ENCODE results near the gene TRMT11. TPM values are rescaled to one million over a fixed set of nuclear protein-coding genes. Genes with fewer than 3 reads are reported as not detected.

Gene TRMT11
- total and polyA plus RNA-seq, 9 of the 15 experiments (the other 6 are each of a cell fraction or from before 2014, with no cell fraction given) = 38.8 to 88.0 (median 59.8) TPM

DNA sequence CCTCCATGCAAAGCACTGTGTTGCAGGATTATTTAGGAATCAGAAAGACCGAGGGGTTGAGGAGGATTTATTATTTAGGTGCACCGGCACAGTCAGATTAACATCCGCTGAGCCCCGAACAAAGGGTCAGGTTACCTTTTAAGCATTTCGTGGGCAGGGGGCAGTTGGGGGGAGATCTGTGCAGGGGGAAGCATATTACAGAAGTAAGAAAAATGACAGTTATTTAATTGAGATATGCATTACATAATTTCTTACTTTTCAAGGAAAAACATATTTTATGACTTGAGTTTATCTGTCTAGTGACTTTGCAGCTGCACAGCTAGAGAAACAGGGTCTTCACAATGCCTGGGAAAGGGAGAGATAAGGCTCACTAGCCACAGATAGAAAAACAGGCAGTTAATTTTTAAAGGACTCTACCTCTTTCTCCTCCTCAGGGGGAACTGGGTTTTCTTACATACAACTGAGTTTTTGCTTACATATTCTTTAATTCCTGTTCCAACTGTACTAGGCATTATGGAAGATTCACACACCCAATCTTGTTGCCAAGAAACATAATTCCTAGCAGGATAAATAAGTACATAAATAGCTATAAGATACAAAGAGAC lies 31.5 kb upstream of the TRMT11 start (continued):
- TF ChIP-seq, protein P1, sequence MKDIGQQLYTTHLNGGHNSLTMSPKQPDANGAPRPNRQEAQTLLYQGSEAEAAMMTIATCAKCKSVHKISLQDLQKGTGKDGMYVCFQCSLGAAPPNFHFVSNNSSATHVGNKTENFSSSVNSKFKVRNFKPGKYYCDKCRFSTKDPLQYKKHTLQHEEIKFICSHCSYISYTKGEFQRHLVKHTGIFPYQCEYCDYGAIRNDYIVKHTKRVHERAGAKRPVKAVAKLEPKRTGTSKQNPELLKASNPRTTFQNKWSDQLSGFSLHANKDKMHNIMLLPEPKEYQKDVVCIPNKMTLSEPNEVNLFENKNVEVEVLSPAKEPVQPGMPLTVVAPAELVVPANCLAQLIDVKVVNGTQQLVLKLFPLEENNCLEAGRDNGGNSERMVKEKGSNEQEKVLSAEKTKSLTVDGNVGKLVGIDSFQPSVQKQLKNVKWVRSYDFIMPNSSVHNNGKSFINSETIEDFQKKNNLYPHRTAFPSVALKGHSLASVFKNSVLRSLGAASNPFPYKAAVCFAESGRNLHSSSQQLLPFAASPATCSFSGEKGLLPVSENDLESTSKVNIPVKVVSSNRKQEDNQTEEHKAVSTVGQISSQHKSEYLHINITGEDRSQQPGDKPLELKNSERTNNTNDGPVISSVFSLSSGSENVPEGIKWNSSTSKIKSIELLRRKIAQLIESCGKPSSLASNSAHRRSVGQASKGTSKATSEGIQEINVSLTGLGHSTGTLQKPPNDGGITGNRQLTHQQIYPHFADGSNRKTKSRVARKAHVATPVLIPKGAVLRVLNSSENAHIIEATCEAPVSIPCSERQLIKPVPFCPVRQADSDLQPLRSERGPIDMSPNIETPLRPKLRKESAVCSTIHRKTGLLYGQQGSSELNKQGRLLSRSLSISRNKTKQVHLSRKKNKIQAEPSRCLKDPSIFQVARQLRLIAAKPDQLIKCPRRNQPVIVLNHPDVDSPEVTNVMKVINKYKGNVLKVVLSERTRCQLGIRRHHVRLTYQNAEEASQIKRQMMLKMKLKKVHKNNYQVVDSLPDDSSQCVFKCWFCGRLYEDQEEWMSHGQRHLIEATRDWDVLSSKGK (CRISPR knock-in tag; IDR thresholded peaks at IDR 0.05) = no peak
- TF ChIP-seq PHF21A (IDR thresholded peaks at IDR 0.05; ENCODE audit: borderline replicate concordance, low read depth) (no peak), SMARCA4 (IDR thresholded peaks at IDR 0.05) (peak; percentile 73), FIP1L1 (IDR thresholded peaks at IDR 0.05; ENCODE audit: low read depth, low read length, poor library complexity, severe bottlenecking) (no peak), MEF2D (tag; conservative IDR thresholded peaks at IDR 0.05; ENCODE audit: low read depth) (no peak), HMGN3 (IDR thresholded peaks at IDR 0.05; ENCODE audit: borderline replicate concordance, extremely low read depth, insufficient read length, low read depth, low read length) (no peak), JUN (IDR thresholded peaks at IDR 0.05; ENCODE audit: borderline replicate concordance, low read depth, low read length) (no peak), JUN (CRISPR knock-in tag; IDR thresholded peaks at IDR 0.05; ENCODE audit: borderline replicate concordance) (no peak), KAT2B (IDR thresholded peaks at IDR 0.05; ENCODE audit: low read depth, low read length) (no peak), RBM25 (IDR thresholded peaks at IDR 0.05; ENCODE audit: low read depth, low read length, severe bottlenecking) (no peak), HDAC8 (tag; IDR thresholded peaks at IDR 0.05) (no peak), PYGO2 (tag; IDR thresholded peaks at IDR 0.05) (no peak), STAG1 (CRISPR knock-in tag; IDR thresholded peaks at IDR 0.05; ENCODE audit: borderline replicate concordance) (no peak), GATA2 (CRISPR knock-in tag; IDR thresholded peaks at IDR 0.05) (peak; percentile 40; the same call in 1 of the 2 replicates)
- TF ChIP-seq, protein P2, sequence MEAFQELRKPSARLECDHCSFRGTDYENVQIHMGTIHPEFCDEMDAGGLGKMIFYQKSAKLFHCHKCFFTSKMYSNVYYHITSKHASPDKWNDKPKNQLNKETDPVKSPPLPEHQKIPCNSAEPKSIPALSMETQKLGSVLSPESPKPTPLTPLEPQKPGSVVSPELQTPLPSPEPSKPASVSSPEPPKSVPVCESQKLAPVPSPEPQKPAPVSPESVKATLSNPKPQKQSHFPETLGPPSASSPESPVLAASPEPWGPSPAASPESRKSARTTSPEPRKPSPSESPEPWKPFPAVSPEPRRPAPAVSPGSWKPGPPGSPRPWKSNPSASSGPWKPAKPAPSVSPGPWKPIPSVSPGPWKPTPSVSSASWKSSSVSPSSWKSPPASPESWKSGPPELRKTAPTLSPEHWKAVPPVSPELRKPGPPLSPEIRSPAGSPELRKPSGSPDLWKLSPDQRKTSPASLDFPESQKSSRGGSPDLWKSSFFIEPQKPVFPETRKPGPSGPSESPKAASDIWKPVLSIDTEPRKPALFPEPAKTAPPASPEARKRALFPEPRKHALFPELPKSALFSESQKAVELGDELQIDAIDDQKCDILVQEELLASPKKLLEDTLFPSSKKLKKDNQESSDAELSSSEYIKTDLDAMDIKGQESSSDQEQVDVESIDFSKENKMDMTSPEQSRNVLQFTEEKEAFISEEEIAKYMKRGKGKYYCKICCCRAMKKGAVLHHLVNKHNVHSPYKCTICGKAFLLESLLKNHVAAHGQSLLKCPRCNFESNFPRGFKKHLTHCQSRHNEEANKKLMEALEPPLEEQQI (IDR thresholded peaks at IDR 0.05) = no peak
- TF ChIP-seq, protein P3, sequence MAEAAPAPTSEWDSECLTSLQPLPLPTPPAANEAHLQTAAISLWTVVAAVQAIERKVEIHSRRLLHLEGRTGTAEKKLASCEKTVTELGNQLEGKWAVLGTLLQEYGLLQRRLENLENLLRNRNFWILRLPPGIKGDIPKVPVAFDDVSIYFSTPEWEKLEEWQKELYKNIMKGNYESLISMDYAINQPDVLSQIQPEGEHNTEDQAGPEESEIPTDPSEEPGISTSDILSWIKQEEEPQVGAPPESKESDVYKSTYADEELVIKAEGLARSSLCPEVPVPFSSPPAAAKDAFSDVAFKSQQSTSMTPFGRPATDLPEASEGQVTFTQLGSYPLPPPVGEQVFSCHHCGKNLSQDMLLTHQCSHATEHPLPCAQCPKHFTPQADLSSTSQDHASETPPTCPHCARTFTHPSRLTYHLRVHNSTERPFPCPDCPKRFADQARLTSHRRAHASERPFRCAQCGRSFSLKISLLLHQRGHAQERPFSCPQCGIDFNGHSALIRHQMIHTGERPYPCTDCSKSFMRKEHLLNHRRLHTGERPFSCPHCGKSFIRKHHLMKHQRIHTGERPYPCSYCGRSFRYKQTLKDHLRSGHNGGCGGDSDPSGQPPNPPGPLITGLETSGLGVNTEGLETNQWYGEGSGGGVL (CRISPR knock-in tag; IDR thresholded peaks at IDR 0.05) = no peak
- TF ChIP-seq, protein P4, sequence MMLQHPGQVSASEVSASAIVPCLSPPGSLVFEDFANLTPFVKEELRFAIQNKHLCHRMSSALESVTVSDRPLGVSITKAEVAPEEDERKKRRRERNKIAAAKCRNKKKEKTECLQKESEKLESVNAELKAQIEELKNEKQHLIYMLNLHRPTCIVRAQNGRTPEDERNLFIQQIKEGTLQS (IDR thresholded peaks at IDR 0.05) = no peak
- TF ChIP-seq, protein P4 (CRISPR knock-in tag; conservative IDR thresholded peaks at IDR 0.05) = no peak

Data from K562 (cell line).